Stimulated activated CD8-positive, alpha-beta memory T cell treated with anti-CD3 and anti-CD28 coated beads, Interleukin-4, amount 100 ng/mL, for 4 hours (primary cell): ENCODE measurements around the gene PKD1L1.
"Not testable (repeated sequence)": the region's sequence is repeated elsewhere in the genome, so short reads cannot be mapped to it uniquely, and the experiment has no call there.

ENCODE experiments used
- DNase-seq, 2 donors: peaks; one replicate each; pipeline ENCODE4 v3.0.0-alpha.2; 2020; ENCODE audit warnings: low read depth in 2 of 2, low spot score in 1 of 2

Gene PKD1L1

GRCh38 chr7:47956220-47956619 is 8.0 kb upstream of the PKD1L1 start:
- DNase-seq, result no peak

GRCh38 chr7:47954231-47954911 is 6.1 kb upstream of the PKD1L1 start:
- no peak for DNase-seq

- DNase-seq, result no peak
These were observed 5.6 kb upstream of the PKD1L1 start for GRCh38 chr7:47953822-47954221.

- DNase-seq, result no peak
These were observed 4.0 kb upstream of the PKD1L1 start for GRCh38 chr7:47952224-47952623.

- no peak for DNase-seq
These were observed 3.1 kb upstream of the PKD1L1 start for GRCh38 chr7:47951374-47951773.

GRCh38 chr7:47950714-47951113 is 2.4 kb upstream of the PKD1L1 start:
- DNase-seq, result no peak

- no peak for DNase-seq
These were observed 1.4 kb upstream of the PKD1L1 start for GRCh38 chr7:47949703-47950102.

GRCh38 chr7:47947355-47947749 is 914 bp downstream of the PKD1L1 start:
- DNase-seq, result no peak

GRCh38 chr7:47946581-47947354 is 1.5 kb downstream of the PKD1L1 start:
- DNase-seq, result no peak

GRCh38 chr7:47945261-47946015 is 2.8 kb downstream of the PKD1L1 start:
- DNase-seq, result peak; percentile 17 to 65

GRCh38 chr7:47944536-47945260 is 3.6 kb downstream of the PKD1L1 start:
- no peak for DNase-seq

GRCh38 chr7:47943676-47944474 is 4.4 kb downstream of the PKD1L1 start:
- no peak for DNase-seq

- DNase-seq, result not testable (repeated sequence)
These were observed 5.6 kb downstream of the PKD1L1 start for GRCh38 chr7:47942651-47943050.

- DNase-seq, result no peak
These were observed 6.1 kb downstream of the PKD1L1 start for GRCh38 chr7:47942132-47942531.

- DNase-seq, result no peak
These were observed 7.0 kb downstream of the PKD1L1 start for GRCh38 chr7:47941136-47941844.

GRCh38 chr7:47940088-47941013 is 7.9 kb downstream of the PKD1L1 start:
- no peak for DNase-seq

- no peak for DNase-seq
These were observed 8.7 kb downstream of the PKD1L1 start for GRCh38 chr7:47939425-47940036.

- no peak for DNase-seq
These were observed 9.6 kb downstream of the PKD1L1 start for GRCh38 chr7:47938574-47939165.
